Lung (tissue), 12 donors: Measurements from ENCODE around the gene CCDC146. TPM values are rescaled to one million over a fixed set of nuclear protein-coding genes. Genes with fewer than 3 reads are reported as not detected.
A peak's percentile ranks its signal among the peaks of the same experiment; 100 is the strongest.
"Not testable (repeated sequence)": the region's sequence is repeated elsewhere in the genome, so short reads cannot be mapped to it uniquely, and the experiment has no call there.

Experiments
- ATAC-seq: fragments of 200-7000 bp; cut with Tn5 transposase; one replicate; pipeline ENCODE4 v1.9.1; 2020; ENCODE audit warnings: moderate number of reproducible peaks; ENCODE audit not compliant: insufficient read depth, low FRiP score
- DNase-seq, 3 donors: peaks; one replicate each; pipeline ENCODE4 v3.0.0-alpha.2; 2013 to 2017
- H3K27ac ChIP-seq, 2 donors: one replicate each; pipeline ENCODE4 v1.5.1; 2013; ENCODE audit warnings: mild to moderate bottlenecking in 2 of 2, moderate library complexity in 2 of 2, control low read depth in 1 of 2, inconsistent platforms in 1 of 2, low read depth in 1 of 2, low read length in 1 of 2
- H3K27me3 ChIP-seq, 3 donors: one replicate each; pipeline ENCODE4 v1.5.1; 2013; ENCODE audit warnings: low read length in 2 of 3; ENCODE audit not compliant: control insufficient read depth in 3 of 3, insufficient read depth in 3 of 3
- H3K36me3 ChIP-seq, 4 donors: one replicate each; pipeline ENCODE4 v1.5.1; 2013; ENCODE audit warnings: low read length in 4 of 4, mild to moderate bottlenecking in 1 of 4, moderate library complexity in 1 of 4; ENCODE audit not compliant: control insufficient read depth in 4 of 4, insufficient read depth in 4 of 4
- H3K4me1 ChIP-seq, 5 donors: one replicate each; pipeline ENCODE4 v1.5.1; 2013; ENCODE audit warnings: low read length in 5 of 5, mild to moderate bottlenecking in 2 of 5, moderate library complexity in 1 of 5; ENCODE audit not compliant: control insufficient read depth in 5 of 5, insufficient read depth in 5 of 5
- H3K4me3 ChIP-seq: one replicate; pipeline ENCODE4 v1.5.1; 2013; ENCODE audit warnings: mild to moderate bottlenecking, control low read depth, moderate library complexity
- H3K9ac ChIP-seq, 2 donors: one replicate each; pipeline ENCODE4 v1.5.1; 2013; ENCODE audit warnings: low read length in 2 of 2, control low read depth in 1 of 2; ENCODE audit not compliant: insufficient read depth in 1 of 2
- H3K9me3 ChIP-seq, 4 donors: one replicate each; pipeline ENCODE4 v1.5.1; 2013; ENCODE audit warnings: low read length in 3 of 4, mild to moderate bottlenecking in 1 of 4, moderate library complexity in 1 of 4; ENCODE audit not compliant: control insufficient read depth in 4 of 4, insufficient read depth in 3 of 4
- WGBS, 2 donors: extraction: QIAGEN DNeasy Blood & Tissue Kit; methylation state at CpG; one replicate each; pipeline ENCODE4 v1.1.7; 2013; 5-methylcytosine and 5-hydroxymethylcytosine counted together
- polyA plus RNA-seq, 2 donors: library from polyadenylated mRNA; stranded (reverse); fragments of 200-250 nt; gene quantifications; one replicate each; pipeline ENCODE4 v1.2.1, GENCODE V29; 2013
- total RNA-seq, 2 donors: library from RNA; depleted of rRNA in 1 of 2; stranded (reverse); fragments of >200 nt in 1 of 2; gene quantifications; one replicate each; pipeline ENCODE4 v1.2.1, GENCODE V29; 2014 to 2021
- TF ChIP-seq, protein P1 (sequence below): IDR thresholded peaks from 2 replicates; pipeline ENCODE4 v1.5.1; 2012; ENCODE audit warnings: mild to moderate bottlenecking; ENCODE audit errors: control extremely low read depth, extremely low read depth
- donor health status: control.
- donor health status: control.
- donor health status: Bipolar disorder and iron deficiency.
- donor health status: healthy.
- donor health status: DM: yes; HTN: yes; CAD: no.

CCDC146 gene
- total and polyA plus RNA-seq, 4 donors, result 8.4 to 29.6 (median 17.4) TPM

- no CpG with 5 or more reads among the region's 1 CpG for WGBS, 2 donors
- DNase-seq, H3K27ac ChIP-seq: not testable (repeated sequence)
These were observed 34.6 kb downstream of the CCDC146 start for GRCh38 chr7:77157034-77157433.

GRCh38 chr7:77157446-77157845 lies 35.0 kb downstream of the CCDC146 start:
- H3K27me3 ChIP-seq, result no peaks in the 10 kb centered on the region
- TF ChIP-seq, protein P1, sequence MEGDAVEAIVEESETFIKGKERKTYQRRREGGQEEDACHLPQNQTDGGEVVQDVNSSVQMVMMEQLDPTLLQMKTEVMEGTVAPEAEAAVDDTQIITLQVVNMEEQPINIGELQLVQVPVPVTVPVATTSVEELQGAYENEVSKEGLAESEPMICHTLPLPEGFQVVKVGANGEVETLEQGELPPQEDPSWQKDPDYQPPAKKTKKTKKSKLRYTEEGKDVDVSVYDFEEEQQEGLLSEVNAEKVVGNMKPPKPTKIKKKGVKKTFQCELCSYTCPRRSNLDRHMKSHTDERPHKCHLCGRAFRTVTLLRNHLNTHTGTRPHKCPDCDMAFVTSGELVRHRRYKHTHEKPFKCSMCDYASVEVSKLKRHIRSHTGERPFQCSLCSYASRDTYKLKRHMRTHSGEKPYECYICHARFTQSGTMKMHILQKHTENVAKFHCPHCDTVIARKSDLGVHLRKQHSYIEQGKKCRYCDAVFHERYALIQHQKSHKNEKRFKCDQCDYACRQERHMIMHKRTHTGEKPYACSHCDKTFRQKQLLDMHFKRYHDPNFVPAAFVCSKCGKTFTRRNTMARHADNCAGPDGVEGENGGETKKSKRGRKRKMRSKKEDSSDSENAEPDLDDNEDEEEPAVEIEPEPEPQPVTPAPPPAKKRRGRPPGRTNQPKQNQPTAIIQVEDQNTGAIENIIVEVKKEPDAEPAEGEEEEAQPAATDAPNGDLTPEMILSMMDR, result no peak
- H3K9ac ChIP-seq, result no peak overlapping the region
- no peaks in the 10 kb centered on the region for H3K9me3 ChIP-seq
- H3K4me3 ChIP-seq, result no peak overlapping the region
- DNase-seq (peak in 1 of 3 donors; percentile 0), ATAC-seq (no peak)
- 21 to 31% methylated on average over 1 of the region's 1 CpG for WGBS, 2 donors
- H3K4me1 ChIP-seq, result no peaks in the 10 kb centered on the region
- no peaks in the 10 kb centered on the region for H3K36me3 ChIP-seq
- no peak overlapping the region for H3K27ac ChIP-seq

More at GRCh38 chr7:77157034-77157433, 34.6 kb downstream of the CCDC146 start:
- H3K9me3 ChIP-seq, H3K9ac ChIP-seq, H3K36me3 ChIP-seq, H3K4me1 ChIP-seq, ATAC-seq, H3K4me3 ChIP-seq, H3K27me3 ChIP-seq: not testable (repeated sequence)

GRCh38 chr7:77171073-77171472 lies 48.7 kb downstream of the CCDC146 start:
- not testable (repeated sequence) for H3K36me3 ChIP-seq, DNase-seq, H3K4me1 ChIP-seq, H3K9me3 ChIP-seq, H3K27ac ChIP-seq, ATAC-seq, H3K27me3 ChIP-seq, H3K4me3 ChIP-seq, H3K9ac ChIP-seq
- WGBS, 2 donors, result 81 to 87% methylated on average over 4 of the region's 4 CpGs

DNA sequence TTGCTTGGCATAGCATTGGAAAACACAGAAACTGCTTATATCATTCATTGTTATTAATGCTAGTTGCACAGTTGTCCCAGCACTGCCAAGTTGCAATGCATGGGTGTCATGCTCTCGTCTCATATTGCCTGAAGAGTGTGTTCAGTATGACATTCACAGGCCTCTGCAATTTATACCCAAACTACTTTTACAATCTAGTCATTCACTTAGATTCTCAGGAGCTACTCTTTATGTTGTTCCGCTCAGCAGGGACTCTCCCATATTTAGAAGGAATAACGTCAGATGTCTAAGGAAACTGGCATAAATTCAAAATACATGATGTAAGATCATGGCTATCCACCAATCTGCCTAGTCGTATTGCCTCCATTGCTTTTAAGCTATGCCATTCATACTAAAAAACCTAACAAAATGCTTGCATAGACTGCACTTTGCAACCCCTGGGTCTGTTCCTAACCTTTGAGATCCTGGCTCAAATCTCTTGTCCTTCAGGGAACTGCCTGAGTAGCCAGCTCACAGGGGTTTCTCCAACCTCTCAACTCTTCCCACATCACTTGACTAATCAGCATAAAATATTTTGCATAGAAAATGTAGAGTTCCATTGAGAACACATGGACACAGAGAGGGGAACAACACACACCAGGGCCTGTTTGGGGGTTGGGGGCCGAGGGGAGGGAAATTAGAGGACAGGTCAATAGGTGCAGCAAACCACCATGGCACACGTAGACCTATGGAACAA lies 50.2 kb downstream of the CCDC146 start:
- DNase-seq, H3K4me3 ChIP-seq, H3K27me3 ChIP-seq, ATAC-seq, H3K36me3 ChIP-seq, H3K9me3 ChIP-seq, H3K27ac ChIP-seq, H3K4me1 ChIP-seq, H3K9ac ChIP-seq: not testable (repeated sequence)
- 86 to 91% methylated on average over 6 of the region's 6 CpGs for WGBS, 2 donors

- not testable (repeated sequence) for H3K4me1 ChIP-seq, H3K36me3 ChIP-seq, H3K9me3 ChIP-seq, H3K27ac ChIP-seq, ATAC-seq, H3K9ac ChIP-seq, H3K4me3 ChIP-seq, H3K27me3 ChIP-seq, DNase-seq
- WGBS, 2 donors, result 74 to 79% methylated on average over 3 of the region's 4 CpGs
These were observed 52.0 kb downstream of the CCDC146 start for GRCh38 chr7:77174418-77174817.

DNA sequence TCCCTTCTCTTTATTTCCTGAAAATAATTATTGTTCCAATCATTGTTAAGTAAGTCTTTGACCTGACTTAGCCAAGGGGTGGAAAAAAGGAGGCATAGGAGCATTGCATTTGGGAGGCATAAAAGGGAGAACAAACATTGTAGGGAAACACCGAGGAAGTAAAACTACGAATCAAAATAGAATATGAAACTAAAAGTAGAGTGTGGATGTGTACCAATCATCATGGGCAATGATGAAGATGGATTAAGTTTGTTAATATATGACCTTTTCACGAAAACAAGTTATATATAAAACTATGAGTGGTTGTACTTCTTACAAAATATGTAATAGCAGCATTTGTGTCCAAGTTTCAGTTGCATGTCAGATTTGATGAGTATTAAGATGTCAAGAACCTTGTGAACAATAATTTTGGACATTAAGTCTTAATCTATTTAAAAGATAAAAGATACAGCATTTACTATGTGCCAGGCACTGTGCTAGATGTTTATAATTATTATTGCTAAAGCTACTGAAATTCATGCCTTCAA lies 52.9 kb downstream of the CCDC146 start:
- DNase-seq, H3K9ac ChIP-seq, H3K9me3 ChIP-seq, H3K4me1 ChIP-seq, H3K27me3 ChIP-seq, H3K36me3 ChIP-seq, H3K4me3 ChIP-seq, H3K27ac ChIP-seq, ATAC-seq: not testable (repeated sequence)
- WGBS, 2 donors, result 64 to 73% methylated on average over 1 of the region's 3 CpGs

DNA sequence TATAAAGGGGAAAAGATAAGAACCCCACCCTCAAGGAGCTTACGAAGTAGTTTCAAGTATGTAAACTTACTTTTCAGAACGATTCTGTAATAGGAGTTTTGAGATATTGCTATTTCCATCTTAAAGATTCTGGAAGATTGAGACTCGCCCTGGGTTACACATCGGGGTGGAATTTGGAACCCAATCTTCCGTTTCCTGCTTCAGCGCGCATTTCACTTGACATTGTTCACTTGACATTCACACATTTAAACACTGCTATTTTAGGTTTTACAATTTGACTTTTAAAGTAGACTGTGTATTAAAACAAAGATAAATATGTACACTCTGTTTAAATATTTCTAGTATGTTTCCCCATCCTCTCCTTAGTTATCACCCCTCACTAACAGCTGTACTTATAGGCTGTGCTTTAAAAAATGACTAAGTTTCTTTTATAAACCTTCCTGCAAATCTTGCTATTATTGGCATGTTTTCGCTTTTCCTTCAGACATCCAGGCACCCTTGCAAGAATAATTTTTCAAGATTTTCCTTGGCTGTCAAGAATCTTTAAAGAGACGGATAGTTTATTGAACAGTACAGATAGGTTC lies 55.0 kb downstream of the CCDC146 start:
- WGBS, 2 donors, result 55 to 86% methylated on average over 9 of the region's 9 CpGs
- not testable (repeated sequence) for H3K4me3 ChIP-seq, H3K4me1 ChIP-seq, H3K36me3 ChIP-seq, H3K27ac ChIP-seq, H3K27me3 ChIP-seq, H3K9ac ChIP-seq, H3K9me3 ChIP-seq, DNase-seq
- ATAC-seq, result peak; percentile 32
